HFF-Myc (cell line): ENCODE data around the gene ATP5PO.

Experiments used
- DNase-seq: peaks from one replicate; pipeline ENCODE4 v3.0.0-alpha.2; 2011; ENCODE audit warnings: low read depth; ENCODE audit errors: extremely low read depth
- H3K4me3 ChIP-seq: replicated peaks from 2 replicates; pipeline ENCODE4 v1.5.1; 2011; ENCODE audit warnings: low read depth, mild to moderate bottlenecking, control low read depth, low read length
- CTCF ChIP-seq: IDR thresholded peaks from 2 replicates; pipeline ENCODE4 v1.5.1; 2012; ENCODE audit warnings: mild to moderate bottlenecking, low read depth, low read length, control low read depth; ENCODE audit errors: missing control alignments

ATP5PO gene

GRCh38 chr21:33892853-33893252 is 22.8 kb downstream of the ATP5PO start:
- no peak for DNase-seq
- no peak overlapping the region for H3K4me3 ChIP-seq
- TF ChIP-seq CTCF: peak; percentile 5

GRCh38 chr21:33890187-33890586 is 25.4 kb downstream of the ATP5PO start:
- no peak for TF ChIP-seq CTCF
- H3K4me3 ChIP-seq: no peak overlapping the region
- DNase-seq: no peak

GRCh38 chr21:33886321-33886720 is 29.3 kb downstream of the ATP5PO start:
- TF ChIP-seq CTCF: no peak
- DNase-seq: no peak
- no peak overlapping the region for H3K4me3 ChIP-seq

GRCh38 chr21:33885172-33885514 is 30.5 kb downstream of the ATP5PO start:
- no peak for TF ChIP-seq CTCF
- no peak for DNase-seq
- no peak overlapping the region for H3K4me3 ChIP-seq

GRCh38 chr21:33884376-33885171 is 31.0 kb downstream of the ATP5PO start:
- no peak for TF ChIP-seq CTCF
- H3K4me3 ChIP-seq: no peak overlapping the region
- peak; percentile 20 for DNase-seq

- TF ChIP-seq CTCF: no peak
- H3K4me3 ChIP-seq: no peak overlapping the region
- no peak for DNase-seq
Observed at GRCh38 chr21:33883118-33883517, 32.5 kb downstream of the ATP5PO start.
